Nucleus accumbens (tissue), 56 donors: ENCODE results near the gene INO80.
"Not testable (repeated sequence)": the region's sequence is repeated elsewhere in the genome, so short reads cannot be mapped to it uniquely, and the experiment has no call there.

ENCODE experiments used
- DNase-seq, 56 donors: peaks; one replicate each; lab custom pipeline; 2025; lab: John Stamatoyannopoulos, UW

The INO80 gene

GRCh38 chr15:41116962-41117252 lies 827 bp upstream of the INO80 start:
- no peak for DNase-seq

- DNase-seq = peak in 52 of 56 donors; percentile 6 to 73 (median 55)
Observed at GRCh38 chr15:41115652-41116115, 396 bp downstream of the INO80 start.

- peak in 2 of 56 donors; percentile 4 to 45 for DNase-seq
Observed at GRCh38 chr15:41115161-41115651, 874 bp downstream of the INO80 start.

GRCh38 chr15:41106947-41107346 lies 9.1 kb downstream of the INO80 start:
- DNase-seq = no peak

- no peak for DNase-seq
Observed at GRCh38 chr15:41105348-41106334, 10.4 kb downstream of the INO80 start.

GRCh38 chr15:41104234-41104633 lies 11.8 kb downstream of the INO80 start:
- DNase-seq = no peak

GRCh38 chr15:41102854-41103253 lies 13.2 kb downstream of the INO80 start:
- no peak for DNase-seq

- DNase-seq = no peak
Observed at GRCh38 chr15:41096178-41096577, 19.9 kb downstream of the INO80 start.

GRCh38 chr15:41085029-41085428 lies 31.1 kb downstream of the INO80 start:
- DNase-seq = no peak

- no peak for DNase-seq
Observed at GRCh38 chr15:41080144-41080543, 35.9 kb downstream of the INO80 start.

- no peak for DNase-seq
Observed at GRCh38 chr15:41079717-41080116, 36.4 kb downstream of the INO80 start.

GRCh38 chr15:41078879-41079278 lies 37.2 kb downstream of the INO80 start:
- DNase-seq = not testable (repeated sequence)

- DNase-seq = no peak
Observed at GRCh38 chr15:41078125-41078524, 38.0 kb downstream of the INO80 start.

GRCh38 chr15:41073028-41073427 lies 43.1 kb downstream of the INO80 start:
- no peak for DNase-seq

- DNase-seq = no peak
Observed at GRCh38 chr15:41072013-41072412, 44.1 kb downstream of the INO80 start.

- DNase-seq = no peak
Observed at GRCh38 chr15:41066516-41066915, 49.6 kb downstream of the INO80 start.

- DNase-seq = no peak
Observed at GRCh38 chr15:41061667-41062066, 54.4 kb downstream of the INO80 start.

- DNase-seq = no peak
Observed at GRCh38 chr15:41060505-41060904, 55.6 kb downstream of the INO80 start.

- DNase-seq = no peak
Observed at GRCh38 chr15:41056810-41057209, 59.3 kb downstream of the INO80 start.

GRCh38 chr15:41055706-41056105 lies 60.4 kb downstream of the INO80 start:
- DNase-seq = no peak

GRCh38 chr15:41051139-41051538 lies 64.9 kb downstream of the INO80 start:
- no peak for DNase-seq

GRCh38 chr15:41048852-41049251 lies 67.2 kb downstream of the INO80 start:
- DNase-seq = no peak
